Mesothelial cell of epicardium (in vitro differentiated cells): ENCODE data around the gene MGAT5B. TPM values are rescaled to one million over a fixed set of nuclear protein-coding genes. Genes with fewer than 3 reads are reported as not detected.

Source experiments
- DNase-seq, 2 experiments: peaks; one replicate each; pipeline ENCODE4 v3.0.0; 2021; ENCODE audit warnings: low spot score in 2 of 2; ENCODE audit not compliant: unreplicated experiment in 2 of 2
- H3K27ac Mint-ChIP-seq: 2 replicates; pipeline ENCODE4 v1.8.0; 2021; ENCODE audit warnings: mixed read lengths
- H3K27me3 Mint-ChIP-seq: 2 replicates; pipeline ENCODE4 v1.8.0; 2021; ENCODE audit warnings: low read depth, mixed read lengths
- H3K36me3 Mint-ChIP-seq: 2 replicates; pipeline ENCODE4 v1.8.0; 2021; ENCODE audit warnings: mixed read lengths
- H3K4me1 Mint-ChIP-seq: 2 replicates; pipeline ENCODE4 v1.8.0; 2021; ENCODE audit warnings: mixed read lengths
- H3K4me3 Mint-ChIP-seq: 2 replicates; pipeline ENCODE4 v1.8.0; 2021; ENCODE audit warnings: mild to moderate bottlenecking, moderate library complexity, mixed read lengths
- H3K9me3 Mint-ChIP-seq: 2 replicates; pipeline ENCODE4 v1.8.0; 2021; ENCODE audit warnings: mixed read lengths
- CTCF ChIP-seq: fragments of 200-600 bp; sonication (generic); IDR thresholded peaks from one replicate; pipeline ENCODE4 v1.5.0; 2021; ENCODE audit warnings: antibody characterized with exemption; ENCODE audit not compliant: unreplicated experiment
- total RNA-seq: library from RNA; stranded (reverse); gene quantifications from 3 replicates; pipeline ENCODE4 v1.2.1, GENCODE V29; 2021

Gene MGAT5B
- total RNA-seq, 1 donor from 2014 or later, result 0.78 TPM

DNA sequence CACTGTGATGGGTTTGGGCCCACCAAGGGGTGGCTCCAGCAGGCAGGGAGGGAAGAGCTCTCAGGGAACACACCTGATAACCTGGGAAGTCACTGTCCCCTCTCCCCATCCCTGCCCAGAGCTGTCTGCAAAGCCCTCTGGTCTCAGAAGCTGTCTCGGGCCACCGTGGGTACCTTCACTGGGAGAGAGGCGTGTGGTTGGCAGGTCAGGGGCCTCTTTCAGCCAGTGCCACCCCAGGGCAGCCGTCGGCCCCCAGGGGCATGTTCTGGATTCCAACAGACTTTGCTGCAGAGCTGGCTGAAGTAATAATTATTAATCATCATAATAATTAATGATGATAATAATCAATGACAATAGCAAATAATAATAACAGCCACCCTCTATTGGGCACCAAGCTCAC lies 21.1 kb downstream of the MGAT5B start:
- peaks cover 2% of the 10 kb centered on the region for H3K27me3 Mint-ChIP-seq
- no peak overlapping the region for H3K27ac Mint-ChIP-seq
- no peak for DNase-seq
- no peaks in the 10 kb centered on the region for H3K9me3 Mint-ChIP-seq
- H3K36me3 Mint-ChIP-seq, result no peaks in the 10 kb centered on the region
- TF ChIP-seq CTCF, result no peak
- no peak overlapping the region for H3K4me3 Mint-ChIP-seq
- peaks cover 14% of the 10 kb centered on the region for H3K4me1 Mint-ChIP-seq

DNA sequence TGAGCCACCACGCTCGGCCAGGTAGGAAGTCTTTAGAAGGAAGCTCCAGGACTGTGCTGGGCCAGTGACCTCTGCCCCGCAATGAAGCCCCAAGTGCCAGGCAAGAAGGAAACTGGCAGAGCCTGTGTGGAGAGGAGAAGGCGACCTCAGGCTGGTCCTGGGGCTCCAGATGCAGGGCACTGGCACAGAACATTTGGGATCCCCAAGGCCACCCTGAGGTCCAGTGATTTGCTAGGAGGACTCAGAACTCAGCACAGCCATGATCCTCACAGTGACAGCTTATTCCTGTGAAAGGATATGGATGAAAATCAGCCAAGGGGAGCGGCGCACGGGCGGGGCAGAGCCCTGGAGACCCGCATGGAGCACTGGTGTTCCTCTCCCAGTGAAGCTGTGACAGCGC lies 24.1 kb downstream of the MGAT5B start:
- no peaks in the 10 kb centered on the region for H3K4me1 Mint-ChIP-seq
- H3K27ac Mint-ChIP-seq, result no peak overlapping the region
- TF ChIP-seq CTCF, result no peak
- no peak overlapping the region for H3K4me3 Mint-ChIP-seq
- H3K36me3 Mint-ChIP-seq, result no peaks in the 10 kb centered on the region
- H3K9me3 Mint-ChIP-seq, result no peaks in the 10 kb centered on the region
- DNase-seq, result no peak
- H3K27me3 Mint-ChIP-seq, result peaks cover 3% of the 10 kb centered on the region

DNA sequence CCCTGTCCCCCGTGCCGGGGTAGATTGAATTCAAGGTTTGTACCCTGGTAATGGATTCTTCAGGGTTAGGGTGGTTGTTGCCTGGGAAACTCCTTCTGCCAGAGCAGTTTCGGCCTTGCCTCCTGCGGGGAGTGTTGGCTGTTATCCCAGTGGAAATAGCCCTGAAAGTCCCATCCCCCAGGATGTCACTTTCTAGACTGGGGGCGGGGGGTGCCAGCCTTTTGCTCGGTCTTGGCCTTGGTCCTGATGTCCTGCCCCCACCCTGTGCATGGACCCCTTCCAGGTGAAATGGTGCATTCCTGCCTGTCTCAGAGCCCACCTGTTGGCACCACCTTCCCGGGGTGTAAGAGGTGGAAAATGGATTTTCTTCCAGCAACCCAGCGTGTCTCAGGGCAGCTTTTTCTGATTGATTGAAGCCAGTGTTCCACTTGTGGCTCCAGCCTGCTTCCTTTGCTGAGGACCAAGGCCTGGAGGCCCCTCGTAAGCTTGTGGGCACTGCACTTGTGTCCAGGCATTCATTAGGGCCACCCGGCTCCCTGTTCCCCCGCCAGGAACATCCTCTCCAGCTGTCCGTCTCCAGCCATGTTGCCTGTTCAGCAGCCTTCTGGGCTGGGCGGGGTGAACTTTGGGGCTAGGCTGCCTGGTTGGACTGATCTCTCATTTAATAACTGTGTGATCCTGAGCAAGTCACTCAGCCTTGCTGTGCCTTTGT lies 25.6 kb downstream of the MGAT5B start:
- Mint-ChIP-seq H3K27me3 (peaks cover 3% of the 10 kb centered on the region), H3K4me1 (no peaks in the 10 kb centered on the region), H3K4me3 (no peak overlapping the region), H3K36me3 (no peaks in the 10 kb centered on the region), H3K9me3 (no peaks in the 10 kb centered on the region), H3K27ac (no peak overlapping the region)
- TF ChIP-seq CTCF, result no peak
- no peak for DNase-seq

DNA sequence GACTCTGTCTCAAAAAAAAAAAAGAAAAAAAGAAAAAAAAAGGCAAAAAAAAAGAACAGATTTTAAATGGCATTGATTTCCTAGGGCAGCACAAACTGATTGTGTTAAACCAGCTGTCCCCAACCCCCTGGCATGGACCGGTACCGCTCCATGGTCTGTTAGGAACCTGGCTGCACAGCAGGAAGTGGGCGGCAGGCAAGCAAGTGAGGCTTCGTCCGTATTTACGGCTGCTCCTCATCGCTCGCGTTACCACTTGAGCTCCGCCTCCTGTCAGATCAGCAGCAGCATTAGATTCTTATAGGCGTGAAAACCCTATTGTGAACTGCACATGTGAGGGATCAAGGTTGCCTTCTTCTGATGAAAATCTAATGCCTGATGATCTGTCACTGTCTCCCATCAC lies 26.6 kb downstream of the MGAT5B start:
- no peak for TF ChIP-seq CTCF
- Mint-ChIP-seq H3K9me3 (no peaks in the 10 kb centered on the region), H3K27ac (no peak overlapping the region), H3K4me1 (no peaks in the 10 kb centered on the region), H3K27me3 (peaks cover 6% of the 10 kb centered on the region), H3K36me3 (no peaks in the 10 kb centered on the region), H3K4me3 (no peak overlapping the region)
- no peak for DNase-seq

GRCh38 chr17:76897023-76897422 lies 28.8 kb downstream of the MGAT5B start:
- Mint-ChIP-seq H3K9me3 (no peaks in the 10 kb centered on the region), H3K27me3 (peaks cover 8% of the 10 kb centered on the region), H3K36me3 (no peaks in the 10 kb centered on the region), H3K4me1 (no peaks in the 10 kb centered on the region), H3K4me3 (no peak overlapping the region), H3K27ac (no peak overlapping the region)
- TF ChIP-seq CTCF, result no peak
- no peak for DNase-seq
